GM12874 (cell line): ENCODE results near the gene GIMAP4.

ENCODE experiments used
- TF ChIP-seq, protein P1 (sequence below): IDR thresholded peaks from 2 replicates; pipeline ENCODE4 v1.5.1; 2011; ENCODE audit warnings: low read depth, mild to moderate bottlenecking, control low read depth, low read length, moderate library complexity; ENCODE audit not compliant: insufficient read depth

Gene GIMAP4

DNA sequence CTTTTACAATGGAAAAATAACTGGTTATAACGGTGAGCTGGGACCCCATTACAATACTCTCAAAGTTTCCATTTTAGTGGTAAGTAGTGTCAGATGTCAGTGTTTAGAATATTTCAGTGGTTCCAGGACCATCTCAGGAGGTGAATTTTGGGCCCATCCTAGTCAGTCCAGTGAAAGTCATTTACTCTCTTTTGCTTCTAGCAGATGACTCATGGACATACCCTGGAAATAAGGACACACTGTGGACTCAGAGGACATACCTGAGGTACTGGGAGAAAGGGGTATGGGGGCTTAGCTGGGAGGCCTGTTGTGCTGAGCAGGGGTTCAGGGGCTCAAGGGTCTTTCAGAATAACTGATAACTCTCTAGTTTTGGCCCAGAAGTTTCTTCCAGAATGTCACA, 618 bp upstream of the GIMAP4 start:
- TF ChIP-seq, protein P1, sequence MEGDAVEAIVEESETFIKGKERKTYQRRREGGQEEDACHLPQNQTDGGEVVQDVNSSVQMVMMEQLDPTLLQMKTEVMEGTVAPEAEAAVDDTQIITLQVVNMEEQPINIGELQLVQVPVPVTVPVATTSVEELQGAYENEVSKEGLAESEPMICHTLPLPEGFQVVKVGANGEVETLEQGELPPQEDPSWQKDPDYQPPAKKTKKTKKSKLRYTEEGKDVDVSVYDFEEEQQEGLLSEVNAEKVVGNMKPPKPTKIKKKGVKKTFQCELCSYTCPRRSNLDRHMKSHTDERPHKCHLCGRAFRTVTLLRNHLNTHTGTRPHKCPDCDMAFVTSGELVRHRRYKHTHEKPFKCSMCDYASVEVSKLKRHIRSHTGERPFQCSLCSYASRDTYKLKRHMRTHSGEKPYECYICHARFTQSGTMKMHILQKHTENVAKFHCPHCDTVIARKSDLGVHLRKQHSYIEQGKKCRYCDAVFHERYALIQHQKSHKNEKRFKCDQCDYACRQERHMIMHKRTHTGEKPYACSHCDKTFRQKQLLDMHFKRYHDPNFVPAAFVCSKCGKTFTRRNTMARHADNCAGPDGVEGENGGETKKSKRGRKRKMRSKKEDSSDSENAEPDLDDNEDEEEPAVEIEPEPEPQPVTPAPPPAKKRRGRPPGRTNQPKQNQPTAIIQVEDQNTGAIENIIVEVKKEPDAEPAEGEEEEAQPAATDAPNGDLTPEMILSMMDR: no peak

DNA sequence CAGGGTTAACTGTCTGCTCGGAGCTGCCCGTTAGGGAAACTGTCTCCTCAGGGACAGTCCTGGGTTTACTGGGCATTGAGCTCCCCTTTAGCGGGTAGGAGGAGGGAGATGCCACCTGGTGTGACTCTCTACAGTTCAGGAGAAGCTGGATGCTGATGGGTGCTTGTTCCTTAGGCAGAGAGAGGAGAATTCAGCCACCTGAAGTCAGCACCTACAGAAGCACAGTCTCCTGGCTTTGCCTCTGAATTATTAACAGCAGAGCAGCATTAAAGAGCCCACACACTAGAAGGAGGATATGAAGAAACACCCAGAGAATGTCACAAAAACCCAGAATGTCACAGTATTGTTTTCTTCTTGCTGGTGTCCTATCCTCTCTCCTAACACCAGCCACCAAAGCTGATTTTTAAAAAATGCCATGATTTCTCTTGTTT, 696 bp downstream of the GIMAP4 start:
- TF ChIP-seq, protein P1: no peak

DNA sequence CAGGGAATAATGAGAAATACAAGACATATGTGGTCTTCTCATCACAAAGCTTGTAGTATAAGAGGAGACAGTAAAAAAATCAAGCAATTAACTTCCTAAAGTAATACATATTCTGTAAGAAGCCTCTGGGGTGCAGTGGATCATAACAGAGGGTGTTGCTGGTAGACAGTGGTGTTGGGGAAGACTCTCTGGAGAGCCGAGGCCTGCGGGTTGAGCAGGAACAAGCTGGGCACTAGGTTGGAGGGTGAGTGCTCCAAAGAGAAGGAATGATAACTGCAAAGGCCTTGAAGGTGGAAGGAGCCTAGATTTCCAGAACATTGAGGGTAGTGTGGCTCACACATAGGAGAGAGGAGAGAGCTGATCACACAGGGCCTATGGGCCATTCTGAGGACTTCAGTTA, 1.5 kb downstream of the GIMAP4 start:
- TF ChIP-seq, protein P1: no peak

DNA sequence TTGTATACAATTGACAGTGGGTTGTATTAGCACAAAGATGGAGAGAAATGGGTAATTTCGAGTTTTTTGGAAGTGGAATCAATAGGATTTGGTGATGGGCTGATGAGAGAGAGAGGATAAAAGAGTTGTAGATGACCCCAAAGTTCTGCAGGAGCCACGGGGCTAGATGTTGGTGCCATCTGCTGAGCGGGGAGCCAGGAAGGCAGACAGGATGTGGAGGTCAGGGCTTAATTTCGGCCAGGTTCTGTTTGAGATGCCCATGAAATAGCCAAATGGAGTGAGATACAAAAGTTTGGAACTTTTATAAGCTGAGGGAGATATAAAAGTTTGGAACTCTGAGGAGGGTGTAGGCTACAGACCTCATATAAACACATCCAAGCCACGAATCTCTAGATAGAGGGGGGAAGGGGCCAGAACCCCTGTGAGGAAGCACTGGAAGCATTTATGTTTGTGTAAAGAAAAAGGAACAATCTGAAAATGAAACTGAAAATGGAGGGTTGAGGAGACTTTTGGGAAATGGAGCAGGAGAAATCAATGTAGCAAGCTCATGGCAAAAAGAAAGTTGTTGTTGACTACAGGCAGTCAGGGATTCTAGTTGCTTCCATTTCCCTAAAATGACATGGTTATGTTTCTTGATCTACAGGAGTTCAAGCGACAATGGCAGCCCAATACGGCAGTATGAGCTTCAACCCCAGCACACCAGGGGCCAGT, 2.2 kb downstream of the GIMAP4 start:
- TF ChIP-seq, protein P1: no peak

- TF ChIP-seq, protein P1: no peak
Measured at GRCh38 chr7:150570556-150571465, 3.6 kb downstream of the GIMAP4 start.

DNA sequence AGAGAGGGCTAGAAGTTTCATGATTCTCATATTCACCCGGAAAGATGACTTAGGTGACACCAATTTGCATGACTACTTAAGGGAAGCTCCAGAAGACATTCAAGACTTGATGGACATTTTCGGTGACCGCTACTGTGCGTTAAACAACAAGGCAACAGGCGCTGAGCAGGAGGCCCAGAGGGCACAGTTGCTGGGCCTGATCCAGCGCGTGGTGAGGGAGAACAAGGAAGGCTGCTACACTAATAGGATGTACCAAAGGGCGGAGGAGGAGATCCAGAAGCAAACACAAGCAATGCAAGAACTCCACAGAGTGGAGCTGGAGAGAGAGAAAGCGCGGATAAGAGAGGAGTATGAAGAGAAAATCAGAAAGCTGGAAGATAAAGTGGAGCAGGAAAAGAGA, 5.3 kb downstream of the GIMAP4 start:
- TF ChIP-seq, protein P1: no peak

DNA sequence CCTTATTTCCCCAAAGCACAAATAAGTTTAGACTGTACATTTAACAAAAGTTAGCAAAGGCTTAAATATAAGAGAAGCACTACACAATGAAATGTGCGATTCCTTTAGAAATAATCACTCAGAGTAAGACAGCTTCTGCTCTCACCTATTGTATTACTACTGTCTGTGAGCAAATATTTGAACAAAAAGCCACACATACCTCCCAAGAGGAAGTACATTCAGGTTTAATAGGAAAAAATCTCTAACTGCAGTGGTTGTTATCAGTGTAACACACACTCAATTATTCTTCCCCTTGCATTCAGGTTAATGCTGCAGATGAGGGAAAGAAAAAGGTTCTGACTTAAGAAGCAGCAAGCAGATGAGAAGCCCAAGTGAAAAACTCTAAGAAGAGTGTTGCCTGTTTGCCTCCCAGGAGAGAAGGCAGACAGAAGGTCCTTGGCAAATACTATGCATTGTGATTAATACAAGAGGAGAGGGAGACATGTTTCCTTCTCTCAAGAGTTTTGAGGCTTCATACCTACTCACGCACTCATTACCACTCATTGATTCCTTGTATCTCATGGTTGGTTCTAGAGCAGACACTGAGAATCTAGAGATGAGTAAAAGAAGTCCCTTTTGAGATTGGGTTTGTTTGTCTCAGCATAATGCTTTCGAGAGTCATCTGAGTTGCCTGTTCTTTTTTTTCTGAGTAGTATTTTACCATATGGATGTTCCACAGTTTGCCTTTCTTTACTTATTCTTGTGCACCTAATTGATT, 13.6 kb downstream of the GIMAP4 start:
- TF ChIP-seq, protein P1: no peak
